Activated CD4-positive, alpha-beta memory T cell treated with anti-CD3 and anti-CD28 coated beads for 36 hours (primary cell): Measurements from ENCODE around the gene SLC12A4. TPM values are rescaled to one million over a fixed set of nuclear protein-coding genes. Genes with fewer than 3 reads are reported as not detected.
A peak's percentile ranks its signal among the peaks of the same experiment; 100 is the strongest.
"Not testable (repeated sequence)": the region's sequence is repeated elsewhere in the genome, so short reads cannot be mapped to it uniquely, and the experiment has no call there.

ENCODE experiments used
- CTCF ChIA-PET: fragments of 350-600 bp; sonication (Branson Sonifier 250); formaldehyde crosslinking; loops from one replicate; lab custom pipeline; 2021; ENCODE audit warnings: antibody characterized with exemption, inconsistent platforms; lab: Charles Lee
- POLR2A ChIA-PET: fragments of 350-600 bp; sonication (Branson Sonifier 250); formaldehyde crosslinking; loops from one replicate; lab custom pipeline; 2021; ENCODE audit warnings: antibody characterized with exemption; lab: Charles Lee
- DNase-seq: peaks from one replicate; pipeline ENCODE4 v3.0.0-alpha.2; 2020
- H3K27ac Mint-ChIP-seq: one replicate; pipeline ENCODE4 v1.8.0; 2021; ENCODE audit warnings: mixed read lengths
- H3K27me3 Mint-ChIP-seq: one replicate; pipeline ENCODE4 v1.8.0; 2021; ENCODE audit warnings: mixed read lengths
- H3K36me3 Mint-ChIP-seq: one replicate; pipeline ENCODE4 v1.8.0; 2021; ENCODE audit warnings: mixed read lengths
- H3K4me1 Mint-ChIP-seq: one replicate; pipeline ENCODE4 v1.8.0; 2021; ENCODE audit warnings: low read depth, mixed read lengths
- H3K4me3 Mint-ChIP-seq: one replicate; pipeline ENCODE4 v1.8.0; 2021; ENCODE audit warnings: mild to moderate bottlenecking, mixed read lengths
- H3K9me3 Mint-ChIP-seq: one replicate; pipeline ENCODE4 v1.8.0; 2021; ENCODE audit warnings: mixed read lengths
- intact Hi-C: fragments of 100-400 bp; cut with micrococcal nuclease; formaldehyde crosslinking; loops from one replicate; pipeline ENCODE4 v1.15.1; 2023
- total RNA-seq, 2 experiments: library from RNA; stranded (reverse); gene quantifications; one replicate each; pipeline ENCODE4 v1.2.3, GENCODE V29; 2021

The SLC12A4 gene
- total RNA-seq, 2 experiments from 2014 or later, result 27.1 to 29.9 TPM

DNA sequence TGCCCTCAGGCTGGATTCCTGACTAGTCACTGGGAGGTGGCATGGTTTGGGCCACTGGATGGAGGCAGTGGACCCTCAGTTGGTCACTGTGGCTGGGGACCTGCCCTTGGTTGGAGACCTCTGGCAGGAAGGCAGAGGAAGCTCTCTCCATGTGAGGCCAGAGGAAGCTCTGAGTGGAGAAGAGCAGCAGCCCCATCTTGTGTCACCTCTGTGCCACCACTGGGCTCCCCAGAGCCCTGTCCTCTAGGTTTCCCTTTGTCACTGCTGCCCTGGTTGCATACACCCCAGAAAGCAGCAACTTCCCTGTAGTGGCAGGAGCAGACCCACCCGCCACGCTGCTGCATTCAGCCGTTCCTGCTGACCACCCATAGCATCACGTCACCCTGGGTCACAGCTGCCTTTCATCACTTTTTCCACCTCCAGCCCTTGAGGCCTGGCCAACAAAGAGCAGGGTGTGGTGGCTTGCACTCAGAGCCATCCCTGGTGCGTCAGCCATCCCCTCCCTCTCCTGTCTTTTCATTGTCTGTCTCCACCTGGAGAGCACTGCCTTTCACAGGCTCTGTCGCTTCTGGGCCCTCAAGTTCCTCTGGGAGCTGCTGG is 48.7 kb downstream of the SLC12A4 start:
- CTCF ChIA-PET, result interaction anchor here (1.1 to 6.0 kb wide), 3 partner anchors 36 to 104 kb away, joined by 3 to 41 read pairs (median 25); partner anchors contain the start of gene NRN1L
- H3K27me3 Mint-ChIP-seq, result no peaks in the 10 kb centered on the region

DNA sequence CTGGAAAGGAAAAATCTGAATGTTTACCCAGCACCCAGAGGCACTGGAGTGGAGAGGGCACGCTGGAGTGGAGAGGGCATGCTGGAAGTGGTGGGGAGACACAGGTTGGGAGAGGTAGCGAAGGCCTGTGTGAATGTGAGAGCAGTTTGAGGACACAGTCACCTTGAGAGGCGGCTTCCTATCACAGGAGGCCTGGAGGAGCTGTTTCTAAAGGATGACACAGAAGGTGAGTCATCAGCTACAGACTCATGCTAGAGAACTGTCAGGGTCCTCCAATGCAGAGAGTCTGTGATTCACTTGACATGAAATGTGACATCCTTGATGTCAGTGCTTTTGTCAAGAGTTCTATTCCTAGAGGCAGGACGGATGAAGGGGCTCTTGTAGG is 50.6 kb downstream of the SLC12A4 start:
- Mint-ChIP-seq H3K27me3 (no peaks in the 10 kb centered on the region), H3K36me3 (no peaks in the 10 kb centered on the region), H3K4me1 (peaks cover 31% of the 10 kb centered on the region), H3K27ac (peak overlapping the region; percentile 77), H3K4me3 (no peak overlapping the region), H3K9me3 (no peaks in the 10 kb centered on the region)
- ChIA-PET CTCF (interaction anchor here (0.7 to 6.0 kb wide), 7 partner anchors 11 to 157 kb away, joined by 3 to 41 read pairs (median 3); partner anchors contain the start of genes NRN1L, RANBP10 and TSNAXIP1), POLR2A (no interaction called here)
- peak; percentile 75 for DNase-seq
- intact Hi-C loops, result loop anchor here (1.0 to 2.0 kb wide), 3 partner anchors 17 to 43 kb away; partner anchors contain the start of gene PSKH1

More for the DNA sequence above, 48.7 kb downstream of the SLC12A4 start:
- peaks cover 31% of the 10 kb centered on the region for H3K4me1 Mint-ChIP-seq
- POLR2A ChIA-PET, result no interaction called here
- no peak for DNase-seq
- H3K36me3 Mint-ChIP-seq, result no peaks in the 10 kb centered on the region
- no peaks in the 10 kb centered on the region for H3K9me3 Mint-ChIP-seq
- no peak overlapping the region for H3K27ac Mint-ChIP-seq
- H3K4me3 Mint-ChIP-seq, result no peak overlapping the region
- intact Hi-C loops, result loop anchor here (2.0 kb wide), 1 partner anchor 45 kb away; no protein-coding TSS in a partner anchor

DNA sequence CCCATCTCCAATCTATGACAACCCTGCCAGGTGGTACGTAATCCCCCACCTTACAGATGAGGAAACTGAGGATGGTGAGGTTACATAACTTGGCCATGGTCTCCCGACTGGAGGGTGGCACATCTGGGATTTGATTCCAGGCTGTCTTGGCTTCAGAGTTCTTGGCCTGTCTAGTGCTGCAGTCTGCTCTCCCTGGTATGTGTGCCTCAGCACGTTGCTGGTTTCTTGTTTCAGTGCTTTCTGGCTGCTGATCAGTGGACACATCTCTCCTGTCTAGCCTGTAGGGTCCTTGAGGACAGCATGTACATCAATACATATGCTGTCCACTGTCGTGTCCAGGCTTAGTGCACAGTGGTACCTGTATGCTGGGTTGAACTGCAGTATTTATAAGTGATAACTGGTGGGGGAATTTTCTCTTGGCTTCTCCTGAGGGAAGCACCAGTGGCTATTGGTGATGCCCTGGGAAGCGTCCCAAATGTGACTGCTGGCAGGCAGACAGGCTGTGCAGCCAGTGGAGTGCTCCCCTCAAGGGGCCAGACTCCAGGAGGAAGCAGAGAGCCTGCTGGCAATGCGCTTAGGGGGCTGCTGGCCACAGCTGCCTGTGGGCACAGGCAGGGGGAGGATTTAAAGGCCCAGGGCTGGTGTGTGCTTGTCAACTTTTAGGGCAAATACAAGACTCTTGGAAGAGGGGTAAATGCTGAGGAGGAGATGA is 51.1 kb downstream of the SLC12A4 start:
- Mint-ChIP-seq H3K27ac (peak overlapping the region; percentile 77), H3K36me3 (no peaks in the 10 kb centered on the region), H3K4me3 (no peak overlapping the region), H3K4me1 (peaks cover 29% of the 10 kb centered on the region), H3K9me3 (no peaks in the 10 kb centered on the region), H3K27me3 (no peaks in the 10 kb centered on the region)
- DNase-seq, result no peak
- intact Hi-C loops, result no loop called here
- ChIA-PET CTCF (interaction anchor here (0.7 to 6.0 kb wide), 4 partner anchors 11 to 101 kb away, joined by 3 to 41 read pairs (median 15); partner anchors contain the start of gene NRN1L), POLR2A (no interaction called here)

DNA sequence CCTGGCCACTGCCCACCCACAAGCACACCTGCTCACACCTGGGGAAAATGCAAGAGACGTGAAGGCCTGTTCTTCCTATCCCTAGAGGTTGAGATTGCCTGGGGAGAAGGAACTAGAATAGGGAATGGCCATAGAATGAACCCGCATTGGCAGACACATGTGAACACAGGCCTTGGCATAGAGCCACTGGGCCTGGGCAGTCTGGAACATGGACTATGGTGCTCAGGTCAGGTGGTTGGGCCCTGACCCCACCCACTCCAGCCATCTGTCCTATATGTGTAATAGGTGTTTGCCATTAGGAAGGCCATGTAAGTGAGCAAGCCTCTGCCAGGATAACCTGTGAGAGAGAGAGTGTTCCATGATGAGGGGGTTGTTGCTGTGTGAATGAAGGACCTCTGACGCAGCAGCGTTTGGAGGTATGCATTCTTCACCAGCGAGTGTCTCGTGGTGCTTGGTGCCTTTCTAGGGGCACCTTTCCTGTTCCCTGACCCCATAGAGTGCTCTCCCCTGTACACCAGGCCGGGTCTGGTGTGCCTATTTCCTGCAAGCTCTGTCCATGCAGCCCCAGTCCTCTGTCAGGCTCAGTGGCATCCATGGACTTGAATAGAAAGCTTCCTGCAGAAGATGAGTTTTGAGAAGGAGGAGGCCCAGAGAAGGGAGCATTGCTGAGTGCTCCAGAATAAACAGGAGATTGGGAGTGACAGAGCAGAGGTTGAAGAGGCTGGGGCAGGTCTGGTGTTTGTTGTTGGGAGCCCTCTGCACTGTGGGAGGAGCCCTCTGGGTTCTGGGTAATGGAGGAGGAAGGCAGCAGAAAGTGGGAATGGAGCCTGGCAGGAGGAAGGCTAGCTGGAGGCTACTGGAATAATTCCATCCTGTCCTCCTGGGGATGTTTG is 52.4 kb downstream of the SLC12A4 start:
- no peaks in the 10 kb centered on the region for H3K27me3 Mint-ChIP-seq
- no peak overlapping the region for H3K27ac Mint-ChIP-seq
- intact Hi-C loops, result no loop called here
- H3K4me1 Mint-ChIP-seq, result peaks cover 22% of the 10 kb centered on the region
- no peaks in the 10 kb centered on the region for H3K9me3 Mint-ChIP-seq
- no peak for DNase-seq
- ChIA-PET CTCF (interaction anchor here (1.5 to 1.7 kb wide), 2 partner anchors 12 to 32 kb away, joined by 5 read pairs; partner anchors contain the start of gene NRN1L), POLR2A (interaction anchor here (0.6 kb wide), 1 partner anchor 32 kb away, joined by 5 read pairs; the partner anchor contains the start of gene NRN1L)
- H3K36me3 Mint-ChIP-seq, result peaks cover 1% of the 10 kb centered on the region
- no peak overlapping the region for H3K4me3 Mint-ChIP-seq

DNA sequence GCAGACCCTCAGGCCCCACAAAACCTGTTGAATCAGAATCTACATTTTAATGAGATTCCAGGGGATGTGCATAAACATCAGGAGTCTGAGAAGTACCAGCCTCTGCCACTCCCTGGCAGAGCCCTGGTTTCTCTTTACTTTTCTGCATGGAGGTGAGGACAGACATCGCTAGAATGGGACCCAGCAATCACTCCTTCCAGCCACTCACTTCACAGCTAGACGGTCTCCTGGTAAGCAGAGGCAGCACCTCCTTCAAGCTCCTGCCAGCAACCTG is 53.0 kb downstream of the SLC12A4 start:
- DNase-seq, H3K27ac Mint-ChIP-seq, H3K27me3 Mint-ChIP-seq, H3K4me3 Mint-ChIP-seq, H3K36me3 Mint-ChIP-seq, H3K9me3 Mint-ChIP-seq, intact Hi-C loops: not testable (repeated sequence)
- ChIA-PET POLR2A (interaction anchor here (0.6 kb wide), 2 partner anchors 31 to 171 kb away, joined by 5 read pairs; partner anchors contain the start of gene NRN1L), CTCF (interaction anchor here (1.5 to 1.7 kb wide), 2 partner anchors 13 to 31 kb away, joined by 5 read pairs; partner anchors contain the start of gene NRN1L)
- peaks cover 23% of the 10 kb centered on the region for H3K4me1 Mint-ChIP-seq

DNA sequence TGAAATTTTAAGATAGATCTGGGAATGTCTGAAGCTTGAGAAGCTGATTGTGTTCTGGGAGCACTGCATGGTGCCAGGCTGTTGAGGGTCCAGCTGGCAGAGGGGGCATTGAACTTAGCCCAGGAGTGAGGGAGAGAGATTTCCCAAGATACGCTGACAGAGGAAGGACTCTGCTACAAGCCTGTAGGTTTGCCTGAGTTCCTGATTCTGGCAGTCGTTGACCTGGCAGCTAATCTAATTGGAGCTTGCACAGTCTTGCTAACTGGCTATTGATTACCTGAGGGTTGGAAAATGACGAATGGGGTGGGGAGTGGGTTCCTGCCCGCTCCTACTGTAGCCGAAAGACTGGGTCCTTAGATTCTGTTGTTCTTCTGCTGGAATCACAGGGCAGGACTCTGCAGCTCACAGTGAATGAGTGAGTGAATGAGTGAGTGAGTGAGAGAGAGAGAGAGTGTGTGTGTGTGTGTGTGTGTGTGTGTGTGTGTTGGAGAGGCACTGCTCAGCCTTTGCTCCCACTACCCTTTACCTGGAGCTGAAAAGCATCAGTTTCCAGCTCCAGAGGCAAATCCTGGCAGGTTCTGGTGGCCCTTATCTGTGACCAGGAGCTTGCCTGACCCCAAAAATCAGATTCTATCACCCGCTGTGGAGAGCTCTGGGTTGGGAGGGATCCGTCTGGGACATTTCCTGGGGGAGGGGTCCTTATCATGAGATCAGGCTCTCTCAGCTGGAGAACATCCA is 53.5 kb downstream of the SLC12A4 start:
- Mint-ChIP-seq H3K27ac (no peak overlapping the region), H3K36me3 (peaks cover 5% of the 10 kb centered on the region), H3K27me3 (no peaks in the 10 kb centered on the region), H3K4me1 (peaks cover 28% of the 10 kb centered on the region), H3K9me3 (no peaks in the 10 kb centered on the region), H3K4me3 (no peak overlapping the region)
- CTCF ChIA-PET, result interaction anchor here (1.5 to 1.7 kb wide), 2 partner anchors 13 to 31 kb away, joined by 5 read pairs; partner anchors contain the start of gene NRN1L
- no peak for DNase-seq
- intact Hi-C loops, result no loop called here
- POLR2A ChIA-PET, result interaction anchor here (0.6 to 0.7 kb wide), 3 partner anchors 31 to 171 kb away, joined by 3 to 5 read pairs (median 5); partner anchors contain the start of gene NRN1L

DNA sequence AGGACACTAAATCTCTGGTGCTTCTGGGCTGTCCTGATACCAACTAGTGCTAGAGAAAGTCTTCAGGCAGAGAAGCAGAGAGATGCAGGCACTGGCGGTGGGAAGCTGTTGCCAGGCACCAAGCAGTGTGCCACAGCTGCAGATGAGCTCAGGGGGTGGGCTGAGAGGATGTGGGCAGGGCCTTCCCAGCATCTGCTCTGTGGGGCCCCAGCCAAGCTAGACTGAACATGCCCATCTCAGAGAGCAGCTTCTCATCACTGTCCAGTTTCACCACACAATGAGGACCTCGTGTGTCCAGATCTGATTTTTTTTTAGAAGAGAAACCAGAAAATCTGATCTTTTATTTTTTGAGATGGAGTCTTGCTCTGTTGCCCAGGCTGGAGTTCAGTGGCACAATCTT is 58.3 kb downstream of the SLC12A4 start:
- no peaks in the 10 kb centered on the region for H3K9me3 Mint-ChIP-seq
- intact Hi-C loops, result no loop called here
- POLR2A ChIA-PET, result no interaction called here
- no peak overlapping the region for H3K4me3 Mint-ChIP-seq
- no peak overlapping the region for H3K27ac Mint-ChIP-seq
- peaks cover 5% of the 10 kb centered on the region for H3K36me3 Mint-ChIP-seq
- peaks cover 10% of the 10 kb centered on the region for H3K4me1 Mint-ChIP-seq
- peak; percentile 68 for DNase-seq
- no peaks in the 10 kb centered on the region for H3K27me3 Mint-ChIP-seq
- CTCF ChIA-PET, result interaction anchor here (0.6 to 2.2 kb wide), 2 partner anchors 74 to 94 kb away, joined by 4 read pairs; no protein-coding TSS in a partner anchor

DNA sequence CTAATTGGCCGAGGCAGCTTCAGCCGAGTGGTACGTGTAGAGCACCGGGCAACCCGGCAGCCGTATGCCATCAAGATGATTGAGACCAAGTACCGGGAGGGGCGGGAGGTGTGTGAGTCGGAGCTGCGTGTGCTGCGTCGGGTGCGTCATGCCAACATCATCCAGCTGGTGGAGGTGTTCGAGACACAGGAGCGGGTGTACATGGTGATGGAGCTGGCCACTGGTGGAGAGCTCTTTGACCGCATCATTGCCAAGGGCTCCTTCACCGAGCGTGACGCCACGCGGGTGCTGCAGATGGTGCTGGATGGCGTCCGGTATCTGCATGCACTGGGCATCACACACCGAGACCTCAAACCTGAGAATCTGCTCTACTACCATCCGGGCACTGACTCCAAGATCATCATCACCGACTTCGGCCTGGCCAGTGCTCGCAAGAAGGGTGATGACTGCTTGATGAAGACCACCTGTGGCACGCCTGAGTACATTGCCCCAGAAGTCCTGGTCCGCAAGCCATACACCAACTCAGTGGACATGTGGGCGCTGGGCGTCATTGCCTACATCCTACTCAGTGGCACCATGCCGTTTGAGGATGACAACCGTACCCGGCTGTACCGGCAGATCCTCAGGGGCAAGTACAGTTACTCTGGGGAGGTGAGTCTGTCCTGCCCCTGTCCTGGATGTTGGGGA is 59.2 kb downstream of the SLC12A4 start:
- no peak overlapping the region for H3K27ac Mint-ChIP-seq
- no peak overlapping the region for H3K4me3 Mint-ChIP-seq
- CTCF ChIA-PET, result no interaction called here
- H3K27me3 Mint-ChIP-seq, result no peaks in the 10 kb centered on the region
- DNase-seq, result no peak
- POLR2A ChIA-PET, result no interaction called here
- intact Hi-C loops, result no loop called here
- H3K9me3 Mint-ChIP-seq, result no peaks in the 10 kb centered on the region
- H3K36me3 Mint-ChIP-seq, result peaks cover 5% of the 10 kb centered on the region
- H3K4me1 Mint-ChIP-seq, result peaks cover 10% of the 10 kb centered on the region

DNA sequence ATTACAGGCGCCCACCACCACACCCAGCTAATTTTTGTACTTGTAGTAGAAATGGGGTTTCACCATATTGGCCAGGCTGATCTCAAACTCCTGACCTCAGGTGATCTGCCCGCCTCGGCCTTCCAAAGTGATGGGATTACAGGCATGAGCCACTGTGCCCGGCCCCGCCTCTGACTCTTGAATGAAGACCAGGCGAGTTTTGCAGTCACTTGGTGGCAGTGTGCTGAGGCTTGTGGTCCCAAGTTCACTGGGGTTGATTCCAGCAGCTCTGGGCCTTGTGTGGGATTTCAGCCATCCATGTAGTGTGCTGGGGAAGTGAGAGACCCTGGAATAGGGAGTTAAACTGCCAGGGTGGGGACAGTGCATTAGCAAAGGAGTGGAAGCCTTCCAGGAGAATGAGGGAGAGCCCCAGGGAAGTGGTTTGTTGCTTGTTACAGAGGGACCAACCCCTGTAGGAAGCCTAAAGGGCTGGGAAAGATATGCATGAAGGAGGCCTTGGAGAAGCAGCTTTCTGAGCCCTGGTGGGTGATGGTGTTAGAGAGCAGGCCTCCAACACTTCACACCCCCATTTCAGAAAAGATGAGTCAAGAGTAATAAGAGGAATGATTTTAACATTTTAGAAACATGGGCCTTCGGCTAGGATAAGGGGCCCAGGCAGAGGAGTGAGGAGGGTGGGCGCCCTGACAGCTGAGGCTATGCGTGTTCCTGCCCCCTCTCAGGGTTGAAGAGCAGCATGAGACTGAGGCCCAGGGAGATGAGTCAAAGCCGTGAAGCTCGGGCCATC is 60.8 kb downstream of the SLC12A4 start:
- ChIA-PET POLR2A (no interaction called here), CTCF (interaction anchor here (1.2 to 1.8 kb wide), 2 partner anchors 22 to 24 kb away, joined by 3 to 6 read pairs; no protein-coding TSS in a partner anchor)
- no peak for DNase-seq
- Mint-ChIP-seq H3K27me3 (no peaks in the 10 kb centered on the region), H3K9me3 (no peaks in the 10 kb centered on the region), H3K4me1 (peaks cover 10% of the 10 kb centered on the region), H3K27ac (peak overlapping the region; percentile 49), H3K36me3 (peaks cover 5% of the 10 kb centered on the region), H3K4me3 (no peak overlapping the region)
- intact Hi-C loops, result no loop called here

DNA sequence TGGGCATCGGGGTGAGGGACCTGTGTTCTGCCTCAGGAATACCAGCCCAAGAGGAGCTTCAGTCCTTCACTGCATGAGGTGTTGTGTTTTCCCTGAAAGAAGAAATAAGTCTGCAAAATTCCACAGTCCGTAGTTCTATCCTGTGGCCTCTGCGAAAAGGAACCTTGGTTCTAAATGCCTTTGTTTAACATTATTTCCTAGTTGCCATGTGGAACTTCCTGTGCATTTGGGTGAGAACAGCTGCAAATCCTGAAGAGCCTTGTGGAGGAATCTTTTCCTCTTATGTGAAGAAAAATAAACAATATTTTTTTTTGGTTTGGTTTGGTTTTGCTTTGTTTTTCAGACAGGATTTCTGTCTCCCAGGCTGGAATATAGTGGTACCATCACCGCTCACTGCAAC is 65.6 kb downstream of the SLC12A4 start:
- H3K27ac Mint-ChIP-seq, result no peak overlapping the region
- no peaks in the 10 kb centered on the region for H3K27me3 Mint-ChIP-seq
- POLR2A ChIA-PET, result interaction anchor here (0.6 kb wide), 1 partner anchor 11 kb away, joined by 4 read pairs; no protein-coding TSS in a partner anchor

More for the DNA sequence above, 65.6 kb downstream of the SLC12A4 start:
- intact Hi-C loops, result no loop called here
- CTCF ChIA-PET, result no interaction called here
- no peaks in the 10 kb centered on the region for H3K4me1 Mint-ChIP-seq
- DNase-seq, result no peak
- H3K4me3 Mint-ChIP-seq, result no peak overlapping the region
- H3K9me3 Mint-ChIP-seq, result no peaks in the 10 kb centered on the region
- H3K36me3 Mint-ChIP-seq, result no peaks in the 10 kb centered on the region
